Thymus (tissue), 11 donors: ENCODE data around the gene TENM4. TPM values are rescaled to one million over a fixed set of nuclear protein-coding genes. Genes with fewer than 3 reads are reported as not detected.
"Not testable (repeated sequence)": the region's sequence is repeated elsewhere in the genome, so short reads cannot be mapped to it uniquely, and the experiment has no call there.

ENCODE experiments used
- DNase-seq, 9 donors: peaks; one replicate each; pipeline ENCODE4 v3.0.0-alpha.2; 2013; ENCODE audit warnings: low spot score in 9 of 9, low read depth in 6 of 9, missing footprints in 1 of 9
- H3K27ac ChIP-seq, 2 donors: one replicate each; pipeline ENCODE4 v1.5.1; 2013; ENCODE audit warnings: control low read depth in 1 of 2, low read depth in 1 of 2, low read length in 1 of 2, mild to moderate bottlenecking in 1 of 2, moderate library complexity in 1 of 2
- H3K27me3 ChIP-seq, 2 donors: one replicate each; pipeline ENCODE4 v1.5.1; 2013; ENCODE audit warnings: low read length in 1 of 2; ENCODE audit not compliant: control insufficient read depth in 2 of 2, insufficient read depth in 1 of 2
- H3K36me3 ChIP-seq, 2 donors: one replicate each; pipeline ENCODE4 v1.5.1; 2013; ENCODE audit warnings: low read length in 1 of 2, mild to moderate bottlenecking in 1 of 2, moderate library complexity in 1 of 2; ENCODE audit not compliant: control insufficient read depth in 2 of 2, insufficient read depth in 2 of 2
- H3K4me1 ChIP-seq, 2 donors: one replicate each; pipeline ENCODE4 v1.5.1; 2013; ENCODE audit warnings: low read length in 2 of 2; ENCODE audit not compliant: control insufficient read depth in 2 of 2, insufficient read depth in 2 of 2
- H3K4me3 ChIP-seq, 2 donors: one replicate each; pipeline ENCODE4 v1.5.1; 2013; ENCODE audit warnings: low read length in 2 of 2, control low read depth in 1 of 2, mild to moderate bottlenecking in 1 of 2
- H3K9me3 ChIP-seq, 2 donors: one replicate each; pipeline ENCODE4 v1.5.1; 2013; ENCODE audit warnings: low read length in 1 of 2, mild to moderate bottlenecking in 1 of 2; ENCODE audit not compliant: control insufficient read depth in 2 of 2, insufficient read depth in 1 of 2
- WGBS: extraction: QIAGEN DNeasy Blood & Tissue Kit; methylation state at CpG from one replicate; pipeline ENCODE4 v1.1.7; 2013; 5-methylcytosine and 5-hydroxymethylcytosine counted together
- polyA plus RNA-seq: library from polyadenylated mRNA; stranded (reverse); fragments of 200-250 nt; gene quantifications from one replicate; pipeline ENCODE4 v1.2.3, GENCODE V29; 2013
- total RNA-seq: library from RNA; stranded (reverse); fragments of 120-200 nt; gene quantifications from one replicate; pipeline ENCODE4 v1.2.4, GENCODE V29; 2013
- donor health status: healthy.

The TENM4 gene
- total and polyA plus RNA-seq, 2 donors: 1.0 to 2.8 TPM

DNA sequence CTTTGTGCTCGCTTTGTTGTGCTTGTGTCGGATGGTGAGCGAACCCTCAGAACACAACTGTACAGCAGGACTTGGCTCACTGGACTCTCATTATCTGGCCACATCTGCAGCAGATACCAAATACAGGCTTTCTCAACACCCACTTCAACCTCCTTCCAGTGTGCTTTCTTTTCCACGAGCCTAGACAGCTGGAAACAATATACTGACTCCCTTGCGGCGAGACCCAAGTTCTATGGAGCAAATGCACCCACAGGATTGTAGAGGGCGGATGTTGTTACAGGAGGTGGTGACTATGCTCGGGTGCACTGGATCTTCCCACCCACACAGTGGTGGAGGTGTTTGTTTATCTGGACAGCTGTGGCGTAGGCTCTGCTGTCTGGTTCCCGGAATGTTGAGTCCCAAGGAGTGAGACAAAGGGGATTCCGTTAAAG is 204.3 kb downstream of the TENM4 start:
- H3K27ac ChIP-seq: no peak overlapping the region

DNA sequence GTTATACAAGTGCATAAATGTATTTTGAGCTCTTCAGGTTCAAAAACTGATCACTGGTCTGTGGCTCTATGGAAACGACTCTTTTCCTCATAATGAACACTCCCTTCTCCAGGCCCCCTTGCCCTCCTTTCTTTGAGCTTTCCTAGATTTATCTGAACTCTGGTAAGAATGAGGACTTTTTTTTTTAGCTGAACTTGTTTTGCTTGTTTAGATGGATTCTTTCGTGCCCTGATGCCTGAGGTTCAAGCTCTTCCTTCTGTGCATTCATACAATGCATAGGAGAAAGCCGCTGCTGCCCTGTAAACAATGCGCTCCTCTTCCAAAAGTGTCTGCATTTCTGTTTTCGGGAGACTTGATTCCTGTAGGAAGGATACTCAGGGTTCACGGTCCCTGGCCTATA is 205.1 kb downstream of the TENM4 start:
- no peak overlapping the region for H3K27ac ChIP-seq
- no peaks in the 10 kb centered on the region for H3K36me3 ChIP-seq

More for the DNA sequence above, 204.3 kb downstream of the TENM4 start:
- Histone ChIP-seq H3K27me3 (no peaks in the 10 kb centered on the region), H3K9me3 (no peaks in the 10 kb centered on the region), H3K4me1 (no peaks in the 10 kb centered on the region), H3K36me3 (no peaks in the 10 kb centered on the region), H3K4me3 (no peak overlapping the region)
- 84% methylated on average over 11 of the region's 11 CpGs for WGBS
- no peak for DNase-seq

DNA sequence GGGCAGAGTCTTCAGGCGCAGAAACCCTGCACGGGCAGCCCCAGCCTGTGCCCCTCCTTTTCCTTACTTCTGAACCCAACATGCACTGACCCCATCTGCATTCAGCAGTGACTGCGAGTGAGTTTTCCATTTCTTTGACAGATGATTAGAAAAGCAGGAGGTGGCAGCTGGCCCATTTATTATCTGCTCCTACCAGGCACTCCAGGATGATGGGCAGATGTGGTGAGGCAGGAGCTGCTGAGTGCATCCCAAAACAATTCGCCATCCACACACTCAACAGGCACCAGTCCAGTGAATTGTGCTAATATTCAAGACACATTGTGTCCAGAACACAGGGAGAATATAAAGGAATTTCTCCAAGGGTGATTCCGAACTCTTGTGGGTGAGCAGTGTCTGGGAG is 208.5 kb downstream of the TENM4 start:
- Histone ChIP-seq H3K27me3 (no peaks in the 10 kb centered on the region), H3K36me3 (no peaks in the 10 kb centered on the region), H3K27ac (no peak overlapping the region), H3K9me3 (no peaks in the 10 kb centered on the region), H3K4me1 (no peaks in the 10 kb centered on the region), H3K4me3 (no peak overlapping the region)
- DNase-seq: no peak
- 90% methylated on average over 5 of the region's 5 CpGs for WGBS

More for the DNA sequence above, 205.1 kb downstream of the TENM4 start:
- no peaks in the 10 kb centered on the region for H3K27me3 ChIP-seq
- DNase-seq: no peak
- H3K4me1 ChIP-seq: no peaks in the 10 kb centered on the region
- H3K4me3 ChIP-seq: no peak overlapping the region
- no peaks in the 10 kb centered on the region for H3K9me3 ChIP-seq
- 89% methylated on average over 6 of the region's 6 CpGs for WGBS

DNA sequence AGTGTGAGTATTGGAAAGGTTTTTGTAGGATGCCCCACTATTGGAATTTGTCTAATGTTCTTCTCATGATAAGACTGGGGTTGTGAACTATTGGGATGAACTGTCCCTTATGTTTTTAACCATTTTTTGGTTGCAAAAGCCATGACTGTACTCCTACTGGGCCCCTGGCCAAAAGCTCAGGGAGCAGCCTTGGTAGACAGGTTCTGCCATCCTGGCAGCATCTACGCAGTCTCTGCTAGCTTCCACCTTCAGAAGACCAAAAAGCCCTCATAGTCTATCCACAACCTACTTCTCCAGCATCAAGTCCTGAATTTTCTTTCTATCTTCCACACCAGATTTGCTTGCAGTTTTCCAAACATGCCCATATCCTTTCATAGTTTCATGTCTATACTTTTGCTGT is 211.8 kb downstream of the TENM4 start:
- Histone ChIP-seq H3K27me3 (no peaks in the 10 kb centered on the region), H3K4me3 (no peak overlapping the region), H3K36me3 (no peaks in the 10 kb centered on the region), H3K9me3 (no peaks in the 10 kb centered on the region), H3K4me1 (no peaks in the 10 kb centered on the region), H3K27ac (no peak overlapping the region)
- DNase-seq: no peak
- 89% methylated on average over 1 of the region's 1 CpG for WGBS

DNA sequence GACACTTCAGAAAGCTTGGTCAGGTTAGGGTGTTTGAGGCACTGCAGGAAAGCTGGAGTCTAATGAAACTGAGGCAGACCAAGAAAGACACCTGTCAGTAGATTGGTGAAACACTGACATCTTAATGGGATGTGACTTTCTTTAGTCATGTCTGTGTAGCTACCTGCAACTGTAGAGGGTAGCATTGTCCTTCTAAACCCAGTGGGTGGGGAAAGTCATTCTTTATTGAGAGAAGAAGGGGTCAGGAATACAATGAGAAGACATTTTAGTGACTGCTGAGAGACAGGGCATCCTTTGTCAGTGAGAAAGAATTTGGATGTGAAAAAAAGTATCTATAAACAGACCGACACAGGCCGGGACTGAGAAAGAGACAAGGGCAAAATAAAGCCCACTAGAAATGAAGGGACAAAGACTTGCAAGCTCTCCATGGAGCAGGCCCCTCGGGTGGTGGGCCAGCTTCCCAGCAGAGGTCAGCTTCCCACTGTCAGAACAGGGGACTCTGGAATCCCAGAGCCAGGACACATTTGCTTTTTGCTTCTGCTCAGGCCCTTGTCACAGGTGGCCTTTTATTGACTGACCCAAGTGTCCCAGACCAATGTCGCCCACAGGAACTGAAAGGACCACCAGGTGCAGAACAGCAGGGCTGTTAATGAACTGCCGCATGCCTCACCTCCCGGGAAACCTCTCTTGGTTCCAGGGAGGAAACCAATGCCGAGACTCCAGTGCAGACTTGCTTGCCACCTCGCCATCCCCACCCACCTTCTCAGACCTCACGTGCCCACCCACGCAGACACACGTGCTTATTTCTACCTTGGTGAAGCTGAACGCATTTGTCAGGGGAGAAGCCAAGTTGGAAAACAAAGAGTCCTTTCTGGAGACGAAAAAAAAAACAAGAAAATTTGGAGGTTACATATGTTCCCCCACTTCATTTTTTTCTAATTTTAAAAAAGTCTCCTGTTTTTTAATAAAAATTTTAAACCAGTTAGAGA is 212.8 kb downstream of the TENM4 start:
- 63% methylated on average over 13 of the region's 13 CpGs for WGBS
- Histone ChIP-seq H3K27ac (no peak overlapping the region), H3K4me3 (no peak overlapping the region), H3K27me3 (no peaks in the 10 kb centered on the region), H3K9me3 (no peaks in the 10 kb centered on the region), H3K36me3 (no peaks in the 10 kb centered on the region), H3K4me1 (no peaks in the 10 kb centered on the region)
- DNase-seq: no peak

DNA sequence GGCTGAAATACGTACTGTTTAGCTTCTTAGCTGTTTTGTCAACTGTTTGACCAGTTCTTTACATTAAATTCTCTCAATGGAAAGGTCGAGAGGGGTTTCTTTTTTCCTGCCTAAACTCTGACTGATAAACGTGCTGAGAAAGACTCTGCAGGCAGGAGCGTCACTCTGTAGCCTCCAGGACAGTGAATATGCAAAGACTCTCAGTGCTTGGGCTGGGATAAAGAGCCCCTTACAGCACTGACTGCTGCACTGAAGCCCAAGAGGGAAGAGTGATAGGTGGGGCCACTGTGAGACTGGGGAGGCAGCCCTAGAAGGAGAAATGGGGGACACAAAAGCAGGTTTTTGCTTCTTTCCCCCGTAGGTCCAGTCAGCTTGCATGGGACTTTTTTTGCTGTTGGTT is 213.5 kb downstream of the TENM4 start:
- Histone ChIP-seq H3K27ac (no peak overlapping the region), H3K4me3 (no peak overlapping the region), H3K27me3 (no peaks in the 10 kb centered on the region), H3K9me3 (no peaks in the 10 kb centered on the region), H3K4me1 (no peaks in the 10 kb centered on the region), H3K36me3 (no peaks in the 10 kb centered on the region)
- no peak for DNase-seq
- 50% methylated on average over 5 of the region's 5 CpGs for WGBS

DNA sequence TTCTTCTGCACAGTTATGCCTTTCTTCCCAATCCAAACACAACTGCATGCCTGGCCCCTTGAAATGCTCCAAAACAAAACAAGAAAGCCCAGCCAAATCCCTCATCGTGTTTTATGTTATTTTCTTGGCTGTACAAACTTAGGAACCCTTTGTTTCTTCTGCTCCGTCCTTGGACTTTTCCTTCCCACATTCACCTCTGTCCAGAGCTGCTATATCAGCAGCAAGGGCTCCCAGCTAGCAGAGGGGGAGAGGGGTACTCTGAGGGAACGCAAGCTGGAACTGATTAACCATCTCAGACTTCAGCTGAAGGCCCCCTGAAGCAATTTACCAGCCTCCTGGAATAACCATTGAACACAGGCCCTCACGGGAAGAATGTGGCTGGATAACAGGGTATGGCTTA is 214.7 kb downstream of the TENM4 start:
- Histone ChIP-seq H3K36me3 (no peaks in the 10 kb centered on the region), H3K9me3 (no peaks in the 10 kb centered on the region), H3K27ac (no peak overlapping the region), H3K4me3 (no peak overlapping the region), H3K27me3 (no peaks in the 10 kb centered on the region), H3K4me1 (no peaks in the 10 kb centered on the region)
- DNase-seq: no peak
- WGBS: 65% methylated on average over 4 of the region's 4 CpGs

DNA sequence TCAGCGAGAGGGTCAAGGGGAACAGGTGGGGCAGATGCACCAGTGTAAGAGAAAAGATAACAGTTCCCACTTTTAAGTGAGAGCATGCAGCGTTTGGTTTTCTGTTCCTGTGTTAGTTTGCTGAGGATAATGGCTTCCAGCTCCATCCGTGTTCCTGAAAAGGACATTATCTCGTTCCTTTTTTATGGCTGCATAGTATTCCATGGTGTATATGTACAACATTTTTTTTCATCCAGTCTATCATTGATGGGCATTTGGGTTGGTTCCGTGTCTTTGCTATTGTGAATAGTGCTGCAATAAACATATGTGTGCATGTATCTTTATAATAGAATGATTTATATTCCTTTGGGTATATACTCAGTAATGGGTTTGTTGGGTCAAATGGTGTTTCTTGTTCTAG is 218.7 kb downstream of the TENM4 start:
- H3K27me3 ChIP-seq, H3K4me3 ChIP-seq, DNase-seq, H3K9me3 ChIP-seq, H3K27ac ChIP-seq, H3K36me3 ChIP-seq, H3K4me1 ChIP-seq: not testable (repeated sequence)
- 95% methylated on average over 5 of the region's 5 CpGs for WGBS

DNA sequence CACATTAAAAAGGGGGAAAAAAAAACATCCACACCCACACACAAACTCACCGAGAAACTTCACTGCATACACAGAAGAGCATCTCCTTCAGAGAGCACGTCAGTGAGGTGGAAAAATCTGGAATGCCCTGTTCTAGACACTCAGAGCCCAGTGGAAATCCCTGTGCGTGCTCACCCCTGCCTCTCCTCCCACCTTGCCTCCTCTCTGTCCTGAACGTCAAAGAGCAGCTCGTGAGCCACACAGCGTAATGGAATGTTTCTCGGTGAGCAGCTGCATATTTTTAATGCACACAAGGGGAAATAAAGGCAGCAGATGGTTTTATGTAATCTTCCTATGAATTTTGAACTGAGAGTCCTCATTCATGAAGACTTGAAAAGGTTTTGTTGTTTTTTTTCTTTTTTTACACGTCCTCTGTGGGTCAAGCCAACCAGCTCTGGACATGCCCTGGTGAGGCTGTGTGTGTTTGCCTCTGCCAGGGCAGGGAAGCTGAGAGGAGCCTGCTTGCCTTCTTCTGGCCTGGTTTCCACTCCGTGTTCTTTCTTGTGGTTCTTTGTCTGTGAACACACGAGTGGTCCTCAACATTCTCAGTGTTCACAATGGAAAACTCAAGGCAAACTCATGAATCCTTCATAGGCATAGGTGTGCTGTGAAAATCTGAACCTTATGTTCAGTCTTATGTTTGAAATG is 219.2 kb downstream of the TENM4 start:
- Histone ChIP-seq H3K27me3 (no peaks in the 10 kb centered on the region), H3K4me3 (no peak overlapping the region), H3K27ac (no peak overlapping the region), H3K36me3 (no peaks in the 10 kb centered on the region), H3K4me1 (no peaks in the 10 kb centered on the region), H3K9me3 (no peaks in the 10 kb centered on the region)
- no peak for DNase-seq
- WGBS: 91% methylated on average over 10 of the region's 10 CpGs
